BE2C (cell line): Measurements from ENCODE around the gene PDCD1.

Experiments used
- DNase-seq: peaks from one replicate; pipeline ENCODE4 v3.0.0-alpha.2; 2020
- H3K27me3 ChIP-seq: fragments of 250-450 bp; sonication (Bioruptor Pico); 2 replicates; pipeline ENCODE4 v1.5.1; 2020; ENCODE audit warnings: mild to moderate bottlenecking
- H3K36me3 ChIP-seq: fragments of 250-450 bp; sonication (Bioruptor Pico); 2 replicates; pipeline ENCODE4 v1.5.1; 2020; ENCODE audit warnings: mild to moderate bottlenecking
- H3K4me1 ChIP-seq: fragments of 250-450 bp; sonication (Bioruptor Pico); 2 replicates; pipeline ENCODE4 v1.5.1; 2020
- H3K4me3 ChIP-seq: 2 replicates; pipeline ENCODE4 v1.5.1; 2011; ENCODE audit warnings: low read depth, low read length
- H3K9me3 ChIP-seq: fragments of 250-450 bp; sonication (Bioruptor Pico); 2 replicates; pipeline ENCODE4 v1.5.1; 2020
- TF ChIP-seq, protein P1 (sequence below): IDR thresholded peaks from 2 replicates; pipeline ENCODE4 v1.5.1; 2012; ENCODE audit warnings: mild to moderate bottlenecking, low read depth, low read length

Gene PDCD1

DNA sequence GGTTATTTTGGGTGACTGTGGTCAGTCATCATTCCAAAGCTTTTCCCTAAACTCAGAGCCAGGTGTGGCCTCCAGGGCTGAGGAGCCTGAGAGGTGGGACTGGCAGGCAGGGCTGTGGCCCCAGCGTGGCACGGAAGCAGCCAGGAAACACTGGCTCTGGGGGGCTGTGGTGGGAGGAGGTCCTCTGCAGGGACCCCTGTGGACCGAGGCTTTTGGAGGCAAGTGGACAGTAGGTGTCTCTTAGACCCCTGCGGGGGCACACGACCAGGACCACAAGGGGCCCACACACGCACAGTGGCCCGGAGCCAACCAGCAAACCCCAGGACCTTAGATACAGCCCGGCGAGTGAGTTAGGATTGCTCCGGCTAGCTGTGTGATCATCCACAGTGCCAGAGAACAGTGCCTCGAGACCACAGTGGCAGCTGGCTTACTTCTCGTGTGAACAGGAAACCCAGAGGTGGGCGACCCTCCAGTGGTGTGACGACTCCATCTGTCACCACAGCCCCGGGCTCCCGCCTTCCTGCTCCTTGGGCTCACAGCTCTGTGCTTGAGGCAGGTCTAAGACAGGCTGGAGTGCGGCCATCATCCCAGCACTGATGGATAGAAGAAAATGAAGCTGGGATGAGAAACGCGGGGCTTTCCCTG, 9.2 kb upstream of the PDCD1 start:
- Histone ChIP-seq H3K9me3 (no peaks in the 10 kb centered on the region), H3K4me1 (peaks cover 6% of the 10 kb centered on the region; the same call in 1 of the 2 replicates), H3K27me3 (no peaks in the 10 kb centered on the region), H3K36me3 (no peaks in the 10 kb centered on the region), H3K4me3 (no peak overlapping the region)
- TF ChIP-seq, protein P1, sequence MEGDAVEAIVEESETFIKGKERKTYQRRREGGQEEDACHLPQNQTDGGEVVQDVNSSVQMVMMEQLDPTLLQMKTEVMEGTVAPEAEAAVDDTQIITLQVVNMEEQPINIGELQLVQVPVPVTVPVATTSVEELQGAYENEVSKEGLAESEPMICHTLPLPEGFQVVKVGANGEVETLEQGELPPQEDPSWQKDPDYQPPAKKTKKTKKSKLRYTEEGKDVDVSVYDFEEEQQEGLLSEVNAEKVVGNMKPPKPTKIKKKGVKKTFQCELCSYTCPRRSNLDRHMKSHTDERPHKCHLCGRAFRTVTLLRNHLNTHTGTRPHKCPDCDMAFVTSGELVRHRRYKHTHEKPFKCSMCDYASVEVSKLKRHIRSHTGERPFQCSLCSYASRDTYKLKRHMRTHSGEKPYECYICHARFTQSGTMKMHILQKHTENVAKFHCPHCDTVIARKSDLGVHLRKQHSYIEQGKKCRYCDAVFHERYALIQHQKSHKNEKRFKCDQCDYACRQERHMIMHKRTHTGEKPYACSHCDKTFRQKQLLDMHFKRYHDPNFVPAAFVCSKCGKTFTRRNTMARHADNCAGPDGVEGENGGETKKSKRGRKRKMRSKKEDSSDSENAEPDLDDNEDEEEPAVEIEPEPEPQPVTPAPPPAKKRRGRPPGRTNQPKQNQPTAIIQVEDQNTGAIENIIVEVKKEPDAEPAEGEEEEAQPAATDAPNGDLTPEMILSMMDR: no peak
- DNase-seq: peak; percentile 18

- Histone ChIP-seq H3K4me1 (peaks cover 6% of the 10 kb centered on the region; the same call in 1 of the 2 replicates), H3K36me3 (no peaks in the 10 kb centered on the region), H3K9me3 (no peaks in the 10 kb centered on the region), H3K4me3 (no peak overlapping the region), H3K27me3 (no peaks in the 10 kb centered on the region)
- DNase-seq: peak; percentile 16
- TF ChIP-seq, protein P1: no peak
Measured at GRCh38 chr2:241866790-241867645, 8.3 kb upstream of the PDCD1 start.

DNA sequence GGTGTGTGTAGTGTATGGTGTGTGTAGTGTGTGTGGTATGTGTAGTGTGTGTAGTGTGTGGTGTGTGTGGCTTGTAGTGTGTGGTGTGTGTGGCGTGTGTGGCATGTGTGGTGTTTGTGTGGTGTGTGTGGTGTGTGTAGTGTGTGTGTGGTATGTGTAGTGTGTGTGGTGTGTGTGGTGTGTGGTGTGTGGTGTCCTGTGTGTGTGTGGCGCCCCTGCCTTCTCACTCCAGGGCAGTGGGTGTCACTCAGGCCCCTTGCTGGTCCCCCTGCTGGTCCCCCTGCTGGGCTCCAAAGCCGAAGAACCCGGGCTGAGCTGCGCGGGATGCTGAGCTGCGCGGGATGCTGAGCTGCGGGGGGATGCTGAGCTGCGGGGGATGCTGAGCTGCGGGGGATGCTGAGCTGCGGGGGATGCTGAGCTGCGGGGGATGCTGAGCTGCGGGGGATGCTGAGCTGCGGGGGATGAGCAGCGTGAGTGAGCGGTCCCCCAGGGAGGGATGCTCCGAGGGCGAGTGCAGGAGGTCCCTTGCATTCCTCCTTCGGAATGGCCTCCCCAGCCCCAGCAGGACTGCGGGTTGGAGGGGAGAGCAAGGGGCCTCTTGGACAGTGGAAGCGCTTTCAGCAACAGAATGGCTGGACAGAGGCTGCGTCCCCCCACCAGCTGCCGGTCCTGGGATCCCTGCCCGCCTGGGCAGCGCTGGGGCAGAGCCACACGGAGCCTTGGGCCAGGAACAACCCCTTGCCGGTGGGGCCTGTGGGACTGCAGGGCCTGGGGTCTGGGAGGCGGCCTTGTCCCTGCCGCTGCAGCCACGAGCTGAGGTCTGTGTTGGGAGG, 7.5 kb upstream of the PDCD1 start:
- Histone ChIP-seq H3K4me1 (peaks cover 6% of the 10 kb centered on the region; the same call in 1 of the 2 replicates), H3K4me3 (no peak overlapping the region)

GRCh38 chr2:241865416-241865956, 6.8 kb upstream of the PDCD1 start:
- no peak overlapping the region for H3K4me3 ChIP-seq
- no peaks in the 10 kb centered on the region for H3K9me3 ChIP-seq
- TF ChIP-seq, protein P1: no peak
- DNase-seq: no peak
- H3K27me3 ChIP-seq: no peaks in the 10 kb centered on the region
- peaks cover 10% of the 10 kb centered on the region; the same call in 1 of the 2 replicates for H3K4me1 ChIP-seq
- no peaks in the 10 kb centered on the region for H3K36me3 ChIP-seq

More for the DNA sequence above, 7.5 kb upstream of the PDCD1 start:
- DNase-seq: peak; percentile 55
- TF ChIP-seq, protein P1: peak; percentile 1; the same call in 1 of the 2 replicates
- H3K36me3 ChIP-seq: no peaks in the 10 kb centered on the region
- H3K27me3 ChIP-seq: no peaks in the 10 kb centered on the region
- no peaks in the 10 kb centered on the region for H3K9me3 ChIP-seq

DNA sequence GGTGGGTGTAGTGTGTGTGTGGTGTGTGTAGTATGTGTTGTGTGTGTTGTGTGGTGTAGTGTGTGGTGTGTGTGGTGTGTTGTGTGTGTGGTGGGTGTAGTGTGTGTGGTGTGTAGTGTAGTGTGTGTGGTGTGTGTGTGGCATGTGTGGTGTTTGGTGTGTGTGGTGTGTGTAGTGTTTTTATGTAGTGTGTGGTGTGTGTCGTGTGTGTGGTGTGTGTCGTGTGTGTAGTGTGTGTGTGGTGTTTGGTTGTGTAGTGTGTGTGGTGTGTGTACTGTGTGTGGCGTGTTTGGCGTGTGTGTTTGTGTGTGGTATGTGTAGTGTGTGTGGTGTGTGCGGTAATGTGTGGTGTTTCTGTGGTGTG, 6.1 kb upstream of the PDCD1 start:
- no peak for DNase-seq
- TF ChIP-seq, protein P1: no peak
- Histone ChIP-seq H3K9me3 (no peaks in the 10 kb centered on the region), H3K4me3 (no peak overlapping the region), H3K4me1 (peaks cover 16% of the 10 kb centered on the region), H3K27me3 (no peaks in the 10 kb centered on the region), H3K36me3 (no peaks in the 10 kb centered on the region)
